Loucy (cell line): Measurements from ENCODE around the gene OPRM1.

ENCODE experiments used
- EZH2phosphoT487 ChIP-seq: fragments of 200-600 bp; IDR thresholded peaks from 2 replicates; pipeline ENCODE4 v1.6.1; 2018; ENCODE audit warnings: antibody characterized with exemption, mild to moderate bottlenecking, moderate library complexity, borderline replicate concordance
- TF ChIP-seq, protein P1 (sequence below): fragments of 200-600 bp; sonication (generic); conservative IDR thresholded peaks from 2 replicates; pipeline ENCODE4 v1.5.1; 2014; ENCODE audit warnings: mild to moderate bottlenecking, antibody characterized with exemption, low read length

DNA sequence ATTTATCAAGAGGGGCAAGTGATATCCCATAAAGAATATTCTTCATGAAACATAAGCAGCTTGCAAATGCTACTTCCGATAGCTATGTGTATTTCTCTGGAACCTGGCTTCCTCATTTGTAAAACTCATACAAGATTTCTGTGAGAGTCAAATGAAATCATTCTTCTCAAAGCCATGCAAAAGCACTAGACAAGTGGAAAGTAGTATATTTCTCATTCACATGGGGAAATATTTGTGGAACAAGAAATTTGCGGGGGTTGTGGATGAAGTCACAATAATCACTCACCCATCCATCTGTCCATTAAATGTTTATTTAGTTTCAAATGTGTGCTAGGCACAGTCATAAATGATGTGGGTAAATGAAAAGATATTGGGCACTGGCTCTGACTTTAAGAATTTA, 167.1 kb downstream of the OPRM1 start:
- TF ChIP-seq, protein P1, sequence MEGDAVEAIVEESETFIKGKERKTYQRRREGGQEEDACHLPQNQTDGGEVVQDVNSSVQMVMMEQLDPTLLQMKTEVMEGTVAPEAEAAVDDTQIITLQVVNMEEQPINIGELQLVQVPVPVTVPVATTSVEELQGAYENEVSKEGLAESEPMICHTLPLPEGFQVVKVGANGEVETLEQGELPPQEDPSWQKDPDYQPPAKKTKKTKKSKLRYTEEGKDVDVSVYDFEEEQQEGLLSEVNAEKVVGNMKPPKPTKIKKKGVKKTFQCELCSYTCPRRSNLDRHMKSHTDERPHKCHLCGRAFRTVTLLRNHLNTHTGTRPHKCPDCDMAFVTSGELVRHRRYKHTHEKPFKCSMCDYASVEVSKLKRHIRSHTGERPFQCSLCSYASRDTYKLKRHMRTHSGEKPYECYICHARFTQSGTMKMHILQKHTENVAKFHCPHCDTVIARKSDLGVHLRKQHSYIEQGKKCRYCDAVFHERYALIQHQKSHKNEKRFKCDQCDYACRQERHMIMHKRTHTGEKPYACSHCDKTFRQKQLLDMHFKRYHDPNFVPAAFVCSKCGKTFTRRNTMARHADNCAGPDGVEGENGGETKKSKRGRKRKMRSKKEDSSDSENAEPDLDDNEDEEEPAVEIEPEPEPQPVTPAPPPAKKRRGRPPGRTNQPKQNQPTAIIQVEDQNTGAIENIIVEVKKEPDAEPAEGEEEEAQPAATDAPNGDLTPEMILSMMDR = no peak
- no peak for TF ChIP-seq EZH2phosphoT487
